NCI-H1105 (cell line): Measurements from ENCODE around the gene HOXA4.

Experiments used
- DNase-seq: peaks from one replicate; lab custom pipeline; 2025; lab: John Stamatoyannopoulos, UW

Gene HOXA4

DNA sequence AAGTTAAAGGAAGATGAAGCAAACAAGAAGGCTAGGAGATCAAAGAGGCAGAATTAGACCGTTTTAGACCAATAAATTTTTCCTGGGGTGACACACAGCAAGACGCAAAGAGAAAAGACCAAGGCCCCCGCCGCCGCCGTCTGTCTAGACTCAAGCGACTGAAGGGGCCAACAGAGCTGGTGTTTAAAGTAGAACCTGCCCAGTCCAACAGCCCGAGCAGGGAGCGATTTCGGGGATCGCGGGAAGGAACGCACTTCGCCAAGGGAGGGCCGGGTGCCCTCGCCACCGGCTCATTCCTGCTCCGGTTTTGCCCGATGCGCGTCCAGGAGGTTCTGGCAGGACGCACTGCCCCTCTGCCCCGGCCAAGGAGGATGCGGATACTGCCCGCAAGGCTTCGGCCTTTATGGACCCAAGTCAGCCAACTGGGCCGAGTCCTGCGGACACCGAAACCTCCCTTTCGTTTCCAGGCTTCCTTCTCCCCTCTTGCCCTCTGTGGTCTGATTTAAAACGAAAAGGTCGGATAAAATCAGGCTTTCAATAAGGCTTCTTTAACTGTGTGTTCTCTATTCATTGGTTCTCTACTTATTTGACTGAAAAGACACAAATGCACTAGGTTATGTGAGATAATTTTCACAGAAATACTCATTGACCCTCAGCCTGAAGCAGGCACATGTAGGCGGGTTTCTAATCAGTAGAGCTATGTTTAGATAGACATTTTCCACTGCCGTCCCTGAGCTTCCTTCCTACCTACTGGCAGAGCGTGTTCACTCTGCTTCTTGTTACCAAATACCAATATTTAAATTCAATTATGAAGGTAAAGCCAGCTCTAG, 28.1 kb upstream of the HOXA4 start:
- DNase-seq = no peak

GRCh38 chr7:27157702-27158431, 27.3 kb upstream of the HOXA4 start:
- no peak for DNase-seq

DNA sequence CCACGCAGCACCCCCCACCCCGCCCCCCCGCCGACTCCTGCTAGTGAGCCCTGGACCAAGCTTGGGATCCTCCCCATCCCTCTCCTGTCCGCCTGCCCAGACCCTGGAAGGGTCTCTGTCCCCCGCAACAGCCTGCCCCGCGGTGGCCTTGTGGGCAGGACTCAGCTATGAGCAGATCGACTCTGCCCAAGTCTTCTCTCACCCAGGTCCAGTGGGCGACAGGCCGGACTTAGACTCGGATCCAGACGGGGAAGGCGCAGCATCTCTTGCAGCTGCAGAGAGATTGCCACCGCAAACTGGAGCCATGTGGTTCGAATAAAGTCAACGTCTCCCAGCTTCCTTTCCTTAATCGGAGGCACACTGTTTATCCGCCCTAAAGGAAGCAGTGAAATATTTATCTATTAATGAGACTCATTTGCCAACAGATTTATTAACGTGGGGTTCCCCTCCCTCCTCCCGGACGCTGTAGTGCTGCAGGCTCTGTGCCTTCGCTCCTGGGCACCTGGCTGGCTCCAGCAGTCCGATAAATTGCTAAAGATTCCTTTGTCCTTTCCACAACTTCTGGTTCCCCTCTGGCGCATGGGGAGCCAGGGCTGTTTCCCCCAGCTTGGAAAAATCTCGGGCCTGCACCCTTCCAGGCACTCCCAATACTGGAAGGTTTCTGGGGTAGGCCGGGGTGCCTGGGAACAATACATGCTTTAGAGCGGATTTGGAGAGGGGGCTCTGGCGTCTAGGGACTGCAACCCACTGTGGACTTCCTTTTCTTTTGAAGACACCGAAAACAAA, 26.6 kb upstream of the HOXA4 start:
- DNase-seq = no peak

DNA sequence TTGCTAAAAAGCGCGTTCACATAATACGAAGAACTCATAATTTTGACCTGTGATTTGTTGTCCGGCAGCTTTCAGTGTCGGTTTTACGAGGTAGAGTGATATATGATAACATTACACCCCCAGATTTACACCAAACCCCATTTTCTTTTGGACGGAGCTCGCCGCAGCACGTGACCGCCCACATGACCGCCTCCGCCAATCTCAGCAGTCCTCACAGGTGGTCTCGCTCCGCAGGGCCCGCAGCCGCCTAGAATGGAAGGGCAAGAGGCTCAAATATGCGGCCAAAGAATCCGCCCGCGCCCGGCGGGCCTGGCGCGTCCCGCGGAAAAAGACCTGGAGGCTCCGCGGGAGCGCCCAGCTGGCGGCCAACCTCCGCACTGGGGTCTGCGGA, 25.9 kb upstream of the HOXA4 start, which contains the start of gene HOXA7:
TSS of gene HOXA7 (minus strand) at position 168 of the 391 bp plus-strand sequence. CDS start at position 38, 130 bp downstream.
- DNase-seq = no peak

- no peak for DNase-seq
Observed at GRCh38 chr7:27155816-27156507, 25.4 kb upstream of the HOXA4 start.

GRCh38 chr7:27154901-27155815, 24.6 kb upstream of the HOXA4 start:
- no peak for DNase-seq

- DNase-seq = no peak
Observed at GRCh38 chr7:27154369-27154768, 23.8 kb upstream of the HOXA4 start.

GRCh38 chr7:27153526-27153925, 23.0 kb upstream of the HOXA4 start:
- no peak for DNase-seq

GRCh38 chr7:27152816-27153442, 22.4 kb upstream of the HOXA4 start:
- DNase-seq = no peak

DNA sequence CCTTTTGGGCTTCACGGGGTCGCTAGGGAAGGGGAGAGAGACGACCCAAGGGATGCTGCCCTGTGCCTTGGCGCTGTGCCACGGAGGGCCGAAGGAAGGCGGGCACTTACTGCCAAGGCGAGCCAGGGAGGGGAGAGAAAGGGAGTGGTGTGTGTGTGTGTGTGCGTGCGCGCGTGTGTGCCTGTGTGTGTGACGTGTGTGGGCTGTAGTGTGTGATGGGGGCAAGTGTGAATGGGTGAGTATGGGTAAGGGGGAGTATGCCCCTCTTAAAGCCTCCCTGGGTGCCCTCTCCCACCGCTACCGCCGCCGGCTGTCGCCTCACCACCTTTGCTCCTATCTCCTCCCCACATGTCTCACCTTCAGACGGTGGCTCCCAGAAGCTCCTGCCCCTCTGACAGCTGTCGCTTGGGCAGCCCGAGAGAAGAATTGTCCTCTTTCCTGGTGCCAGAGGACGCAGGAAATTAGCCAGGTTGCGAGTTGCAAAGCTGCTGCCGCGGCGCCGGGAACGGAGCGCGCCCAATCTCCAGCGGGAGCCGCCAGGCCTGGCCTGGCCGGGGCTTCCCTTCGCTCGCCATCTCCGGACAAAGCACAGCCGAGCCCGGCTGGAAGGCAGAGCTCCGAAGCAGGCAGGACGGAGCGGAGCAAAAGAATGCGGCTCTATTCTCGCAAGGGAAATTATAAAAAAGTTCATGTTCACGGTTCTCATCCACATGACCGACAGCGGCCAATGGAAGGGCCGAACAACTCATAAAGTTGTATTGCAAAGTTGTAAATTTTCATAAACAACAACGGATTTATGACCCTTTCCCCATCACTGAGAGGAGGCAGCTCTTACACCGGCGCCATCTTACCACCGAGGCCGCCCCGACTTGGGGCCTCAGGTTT, 21.6 kb upstream of the HOXA4 start, which contains the start of gene HOXA3:
TSS of gene HOXA3 (minus strand) at position 653 of the 885 bp plus-strand sequence. CDS start 41,943 bp downstream, outside the sequence.
- DNase-seq = peak; percentile 19

GRCh38 chr7:27151341-27151930, 20.9 kb upstream of the HOXA4 start:
- DNase-seq = peak; percentile 40

DNA sequence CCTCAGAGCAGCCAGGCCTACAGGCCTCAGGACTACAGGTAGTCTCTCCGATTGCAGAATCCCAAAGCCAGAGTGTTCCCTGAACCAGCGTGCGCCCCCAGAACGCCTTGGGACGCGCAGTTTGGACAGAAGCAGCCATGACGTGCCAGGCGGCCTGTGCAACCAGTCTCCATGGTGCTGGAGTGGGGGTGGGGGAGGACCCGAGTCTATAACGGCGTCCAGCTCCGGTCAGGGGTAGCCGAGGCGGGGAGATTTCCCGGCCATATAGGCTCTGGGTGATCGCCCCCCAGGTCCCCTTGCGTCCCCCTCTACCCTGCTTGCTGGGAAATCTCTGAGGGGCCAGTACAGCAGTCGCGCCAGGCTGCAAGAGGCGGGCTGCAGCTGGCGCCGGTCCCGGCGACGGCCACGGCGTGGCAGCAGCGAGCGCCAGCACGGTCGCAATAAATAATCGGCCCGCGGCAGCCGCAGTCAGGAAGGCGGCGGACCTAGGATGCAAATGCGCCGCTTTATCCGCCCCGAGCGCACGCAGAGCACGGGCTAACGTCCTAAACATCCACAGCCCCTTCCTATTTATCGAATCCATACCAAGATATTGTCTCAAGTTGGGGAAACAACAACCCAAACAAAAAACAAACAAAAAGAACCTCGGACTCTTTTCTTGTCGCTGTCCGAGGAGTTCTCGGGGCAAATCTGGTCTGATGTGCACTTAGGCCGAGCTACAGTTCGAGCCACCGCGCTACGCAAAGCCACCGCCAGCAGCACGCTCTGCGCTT, 20.2 kb upstream of the HOXA4 start:
- DNase-seq = peak; percentile 89

- no peak for DNase-seq
Observed at GRCh38 chr7:27149842-27150567, 19.4 kb upstream of the HOXA4 start.

DNA sequence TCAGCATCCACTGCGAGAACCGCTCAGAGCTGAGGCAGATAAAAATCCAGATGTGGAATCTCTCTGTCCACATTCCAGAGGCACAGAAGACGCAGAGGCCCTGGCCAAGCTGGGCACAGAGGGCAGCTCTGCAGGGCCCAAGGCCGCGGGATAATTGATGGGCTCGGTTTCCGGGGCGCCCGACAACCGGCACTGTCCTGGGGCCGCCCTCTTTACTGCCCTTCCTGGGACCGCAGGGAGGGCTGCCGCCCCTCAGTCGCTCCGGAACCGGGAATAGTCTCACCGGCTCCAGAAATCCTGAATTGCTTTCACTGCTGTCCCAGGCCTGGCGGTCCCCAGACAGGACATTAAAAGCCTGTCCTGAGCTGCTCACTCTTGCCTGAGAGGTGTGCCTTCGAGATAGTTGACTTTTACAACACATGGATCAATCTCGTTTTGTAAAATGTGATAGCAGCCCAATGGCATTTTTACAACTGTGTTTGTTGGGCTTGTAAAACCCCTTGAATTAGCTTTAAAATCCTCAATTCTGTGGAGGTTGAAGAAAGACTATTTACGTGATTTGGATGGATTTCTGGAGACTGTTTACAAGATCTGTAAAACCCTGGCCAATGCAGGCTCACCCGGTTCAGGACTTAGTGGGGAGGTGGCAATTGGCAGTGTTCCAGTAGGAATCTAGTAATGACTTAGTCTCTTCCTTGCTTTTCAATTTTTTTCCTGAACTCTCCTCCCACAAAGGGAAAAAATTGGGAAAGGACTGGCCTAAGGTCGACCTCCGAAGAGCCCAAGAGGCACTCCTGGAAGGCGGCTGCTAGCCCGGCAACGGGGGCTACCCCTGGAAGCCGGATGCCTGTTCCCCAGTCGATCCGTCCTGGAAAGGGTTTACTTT, 18.4 kb upstream of the HOXA4 start:
- no peak for DNase-seq

DNA sequence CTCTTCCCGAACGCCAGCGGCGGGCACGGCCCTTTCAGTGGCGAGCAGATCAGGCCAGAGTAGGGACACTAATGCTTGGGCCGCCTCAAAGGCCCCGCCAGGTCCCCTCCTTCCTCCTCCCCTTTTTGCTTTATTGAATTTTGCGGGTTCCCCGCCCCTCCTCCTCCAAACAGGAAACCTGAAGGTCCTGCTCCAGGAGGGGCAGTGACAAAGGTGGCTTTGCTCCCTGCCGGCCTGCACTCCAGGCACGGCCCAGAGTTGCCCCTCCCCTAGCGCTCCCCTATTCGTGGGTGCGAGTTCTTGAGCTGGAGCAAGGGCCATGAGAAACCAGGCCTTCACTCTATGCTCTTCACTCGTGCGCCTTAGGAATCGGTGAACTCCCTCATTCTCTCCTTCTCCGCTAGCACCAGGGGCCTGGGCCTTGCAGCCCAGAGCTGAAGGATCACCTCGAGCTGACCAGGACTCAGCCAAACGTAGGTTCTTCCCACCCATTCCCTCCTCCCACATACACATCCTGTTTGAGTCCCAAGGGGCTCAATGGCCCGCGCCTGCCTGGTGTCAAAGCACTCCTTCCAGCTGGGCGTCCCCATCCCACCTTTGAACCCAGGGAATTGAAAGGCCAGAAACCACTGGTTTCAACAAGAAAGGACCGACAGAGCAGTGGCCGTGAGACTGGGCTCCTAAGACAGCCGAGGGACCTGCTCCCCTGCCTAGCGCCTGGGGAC, 17.6 kb upstream of the HOXA4 start:
- peak; percentile 45 for DNase-seq
